CD4-positive, CD25-positive, alpha-beta regulatory T cell (primary cell): Measurements from ENCODE around the gene FBXL14. TPM values are rescaled to one million over a fixed set of nuclear protein-coding genes. Genes with fewer than 3 reads are reported as not detected.

Source experiments
- ATAC-seq, 2 donors: fragments of 150-1000 bp; cut with Tn5 transposase; one replicate each; pipeline ENCODE4 v1.10.0; 2021; ENCODE audit warnings: low read depth in 2 of 2, moderate number of reproducible peaks in 2 of 2, moderate library complexity in 1 of 2
- DNase-seq, 3 donors: peaks; one replicate each; pipeline versions ENCODE4 v3.0.0 to v3.0.0-alpha.2; 2012 to 2022; ENCODE audit warnings: mixed read lengths in 1 of 3
- H3K27ac ChIP-seq: one replicate; pipeline ENCODE4 v1.7.0; 2013; ENCODE audit warnings: mild to moderate bottlenecking, low read length; ENCODE audit not compliant: insufficient read depth, poor library complexity, severe bottlenecking
- H3K27me3 ChIP-seq: one replicate; pipeline ENCODE4 v1.7.0; 2013; ENCODE audit warnings: low read length; ENCODE audit not compliant: control insufficient read depth, insufficient read depth
- H3K36me3 ChIP-seq: one replicate; pipeline ENCODE4 v1.7.0; 2013; ENCODE audit warnings: mild to moderate bottlenecking, low read length, moderate library complexity; ENCODE audit not compliant: control insufficient read depth, insufficient read depth
- H3K4me1 ChIP-seq: 2 replicates; pipeline ENCODE4 v1.7.0; 2013; ENCODE audit warnings: mild to moderate bottlenecking, low read length; ENCODE audit not compliant: insufficient read depth, control insufficient read depth, poor library complexity, severe bottlenecking
- H3K4me3 ChIP-seq: one replicate; pipeline ENCODE4 v1.7.0; 2013; ENCODE audit warnings: low read depth, mild to moderate bottlenecking, low read length, moderate library complexity
- H3K9me3 ChIP-seq, 2 experiments: 1 replicate in 1 of 2; 2 replicates in 1 of 2; pipeline ENCODE4 v1.7.0; 2013; ENCODE audit warnings: low read length in 2 of 2, mild to moderate bottlenecking in 1 of 2, moderate library complexity in 1 of 2; ENCODE audit not compliant: control insufficient read depth in 2 of 2
- H3K27ac Mint-ChIP-seq, 3 donors: one replicate each; pipeline ENCODE4 v1.8.0; 2020 to 2022; ENCODE audit warnings: mild to moderate bottlenecking in 3 of 3, mixed read lengths in 3 of 3, moderate library complexity in 2 of 3
- H3K27me3 Mint-ChIP-seq: one replicate; pipeline ENCODE4 v1.8.0; 2022; ENCODE audit warnings: mild to moderate bottlenecking, mixed read lengths
- H3K36me3 Mint-ChIP-seq: one replicate; pipeline ENCODE4 v1.8.0; 2020; ENCODE audit warnings: mixed read lengths
- H3K4me1 Mint-ChIP-seq, 4 donors: one replicate each; pipeline ENCODE4 v1.8.0; 2020 to 2022; ENCODE audit warnings: mixed read lengths in 4 of 4, mild to moderate bottlenecking in 1 of 4
- H3K4me3 Mint-ChIP-seq, 4 donors: one replicate each; pipeline ENCODE4 v1.8.0; 2020 to 2022; ENCODE audit warnings: mild to moderate bottlenecking in 4 of 4, mixed read lengths in 4 of 4, moderate library complexity in 3 of 4
- H3K9me3 Mint-ChIP-seq, 7 donors: one replicate each; pipeline ENCODE4 v1.8.0; 2020 to 2022; ENCODE audit warnings: mixed read lengths in 7 of 7, mild to moderate bottlenecking in 3 of 7, moderate library complexity in 2 of 7
- polyA plus RNA-seq, 4 donors: library from polyadenylated mRNA; unstranded; fragments of 300-500 nt; fragmentation: Illumina TruSeq; gene quantifications; one replicate each; pipeline ENCODE4 v1.2.3, GENCODE V29; 2021
- total RNA-seq: library from RNA; stranded (reverse); gene quantifications from one replicate; pipeline ENCODE4 v1.2.3, GENCODE V29; 2022

Gene FBXL14
- total and polyA plus RNA-seq, 5 donors from 2014 or later = 18.5 to 26.0 (median 23.8) TPM

DNA sequence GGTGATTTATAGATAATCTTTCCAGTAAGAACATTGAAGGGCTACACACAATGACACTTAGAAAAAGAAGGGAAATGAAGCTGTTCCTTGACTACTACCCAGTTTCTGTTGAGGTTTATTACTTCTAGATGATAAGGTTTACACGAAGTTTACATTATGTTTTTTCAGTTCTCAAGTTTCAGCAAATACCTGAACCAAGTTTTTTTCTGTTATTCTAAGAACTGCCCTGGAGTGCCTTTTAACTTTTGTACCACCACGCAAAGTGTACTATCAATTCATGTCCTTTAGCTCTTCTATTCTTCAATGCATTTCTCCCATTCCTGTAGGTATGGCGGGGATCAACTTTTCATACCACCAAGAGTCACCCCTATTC, 5.8 kb downstream of the FBXL14 start:
- H3K4me3 Mint-ChIP-seq = peak overlapping the region; percentile 34 to 95 (median 73)
- H3K9me3 Mint-ChIP-seq = peaks cover 0 to 2% (median 0%) of the 10 kb centered on the region in 7 donors
- peaks cover 58% of the 10 kb centered on the region for H3K4me1 ChIP-seq
- H3K36me3 Mint-ChIP-seq = peaks cover 14% of the 10 kb centered on the region
- no peaks in the 10 kb centered on the region for H3K27me3 Mint-ChIP-seq
- H3K4me3 ChIP-seq = peak overlapping the region; percentile 2
- H3K27ac ChIP-seq = no peak overlapping the region
- no peaks in the 10 kb centered on the region for H3K27me3 ChIP-seq
- peaks cover 7% of the 10 kb centered on the region for H3K36me3 ChIP-seq
- no peaks in the 10 kb centered on the region for H3K9me3 ChIP-seq
- no peak for DNase-seq
- peaks cover 27 to 60% (median 52%) of the 10 kb centered on the region in 4 donors for H3K4me1 Mint-ChIP-seq
- peak overlapping the region in 2 of 3 donors; percentile 48 to 77 for H3K27ac Mint-ChIP-seq
- ATAC-seq = no peak

DNA sequence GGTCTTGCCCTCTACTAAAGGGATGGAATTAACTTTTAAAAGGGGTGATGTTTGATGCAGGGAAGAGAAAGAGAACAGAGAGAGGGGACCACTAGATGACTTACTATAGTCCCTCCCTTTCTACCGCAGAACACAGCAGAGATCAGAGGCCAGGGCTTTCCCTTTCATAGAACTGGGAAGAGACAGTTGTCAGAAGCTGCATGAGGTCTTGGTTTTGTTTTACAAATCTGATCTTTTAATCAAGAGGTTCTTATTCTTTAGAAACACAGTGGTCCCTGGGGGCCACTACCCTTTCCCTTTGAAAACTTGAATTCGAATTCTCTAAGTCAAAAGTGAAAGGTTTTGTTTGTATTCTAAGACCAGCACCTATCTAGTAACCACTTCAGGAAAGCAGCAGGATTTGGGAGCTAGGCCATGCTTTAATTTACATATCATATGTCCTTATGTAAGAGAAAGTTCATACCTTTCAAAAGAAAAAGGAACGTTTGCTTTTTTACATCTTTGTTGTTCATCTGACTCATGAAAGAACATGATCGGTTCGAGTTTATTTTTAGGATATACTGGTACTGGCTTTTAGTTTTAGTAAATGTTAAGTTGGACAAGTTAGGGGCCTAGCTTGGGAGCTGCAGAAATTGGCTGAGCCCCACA, 6.3 kb downstream of the FBXL14 start:
- Mint-ChIP-seq H3K36me3 (peaks cover 15% of the 10 kb centered on the region), H3K9me3 (peaks cover 0 to 2% (median 0%) of the 10 kb centered on the region in 7 donors), H3K27me3 (no peaks in the 10 kb centered on the region), H3K27ac (peak overlapping the region; percentile 48 to 77 (median 48)), H3K4me3 (peak overlapping the region in 3 of 4 donors; percentile 51 to 95 (median 95)), H3K4me1 (peaks cover 31 to 65% (median 55%) of the 10 kb centered on the region in 4 donors)
- H3K4me1 ChIP-seq = peaks cover 59% of the 10 kb centered on the region
- H3K27me3 ChIP-seq = no peaks in the 10 kb centered on the region
- H3K4me3 ChIP-seq = no peak overlapping the region
- peaks cover 7% of the 10 kb centered on the region for H3K36me3 ChIP-seq
- no peaks in the 10 kb centered on the region for H3K9me3 ChIP-seq
- H3K27ac ChIP-seq = no peak overlapping the region
- DNase-seq (no peak), ATAC-seq (no peak)

DNA sequence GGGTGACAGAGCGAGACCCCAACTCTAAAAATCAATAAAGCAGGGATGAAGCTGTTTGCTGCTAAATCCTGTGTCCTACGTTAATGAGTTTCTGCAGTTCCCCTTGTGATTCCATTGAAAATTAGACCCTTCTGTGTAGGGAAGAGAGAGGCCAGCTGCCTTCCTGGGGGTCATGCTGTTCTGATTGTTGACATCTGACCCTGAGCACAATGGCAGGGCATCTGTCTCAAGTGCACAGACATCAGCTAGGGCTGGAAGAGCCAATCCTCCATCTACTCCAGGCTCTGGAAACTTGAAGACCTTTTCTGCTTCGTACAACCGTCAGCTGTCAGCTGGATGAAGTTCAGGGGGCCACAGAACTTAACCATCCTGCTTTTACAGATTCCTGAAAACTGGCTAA, 10.1 kb downstream of the FBXL14 start:
- H3K4me3 ChIP-seq = no peak overlapping the region
- H3K36me3 ChIP-seq = peaks cover 7% of the 10 kb centered on the region
- Mint-ChIP-seq H3K4me1 (peaks cover 17 to 32% (median 24%) of the 10 kb centered on the region in 4 donors), H3K27me3 (no peaks in the 10 kb centered on the region), H3K36me3 (peaks cover 7% of the 10 kb centered on the region), H3K27ac (no peak overlapping the region), H3K9me3 (no peaks in the 10 kb centered on the region), H3K4me3 (no peak overlapping the region)
- no peaks in the 10 kb centered on the region for H3K9me3 ChIP-seq
- H3K4me1 ChIP-seq = peaks cover 23% of the 10 kb centered on the region
- H3K27me3 ChIP-seq = no peaks in the 10 kb centered on the region
- ATAC-seq = no peak
- H3K27ac ChIP-seq = no peak overlapping the region
- DNase-seq = no peak

DNA sequence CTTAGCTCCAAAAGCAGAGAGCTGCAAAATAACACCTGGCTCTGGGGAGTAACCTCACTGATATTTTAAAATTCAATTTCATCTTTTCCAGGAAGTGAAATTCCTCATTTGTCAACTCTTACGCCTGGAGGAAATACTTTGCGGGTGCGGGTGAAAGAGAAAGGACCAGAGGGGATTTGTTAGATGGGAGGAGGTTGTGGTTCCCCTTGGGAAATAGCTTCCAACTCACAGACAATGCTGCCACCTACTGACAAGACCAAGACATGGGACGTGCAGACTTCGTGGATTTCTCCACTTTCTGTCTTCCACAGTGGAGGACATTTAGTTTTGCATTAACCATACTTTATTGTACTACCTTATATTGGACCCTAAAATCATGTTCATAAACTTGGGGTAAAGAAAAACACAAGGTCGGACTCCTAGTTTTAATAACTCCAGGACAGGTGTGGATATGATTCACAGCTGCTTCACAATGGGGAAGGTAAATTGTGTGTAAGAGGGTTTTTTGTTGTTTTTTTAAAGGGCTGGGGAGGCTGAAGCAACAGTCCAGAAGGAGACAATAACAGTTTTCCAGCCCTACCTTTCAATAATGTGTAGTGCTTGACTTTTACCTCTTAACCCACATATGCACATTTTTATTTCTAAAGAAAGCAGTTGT, 10.8 kb downstream of the FBXL14 start:
- Mint-ChIP-seq H3K27me3 (no peaks in the 10 kb centered on the region), H3K36me3 (peaks cover 7% of the 10 kb centered on the region), H3K4me3 (no peak overlapping the region), H3K9me3 (no peaks in the 10 kb centered on the region), H3K4me1 (peaks cover 13 to 24% (median 19%) of the 10 kb centered on the region in 4 donors), H3K27ac (peak overlapping the region; percentile 30 to 76 (median 55))
- Histone ChIP-seq H3K27me3 (no peaks in the 10 kb centered on the region), H3K9me3 (no peaks in the 10 kb centered on the region), H3K27ac (no peak overlapping the region), H3K4me1 (peaks cover 16% of the 10 kb centered on the region), H3K36me3 (peaks cover 7% of the 10 kb centered on the region), H3K4me3 (peak overlapping the region; percentile 39)
- ATAC-seq (peak in 1 of 2 donors; percentile 71), DNase-seq (peak; percentile 60 to 82 (median 68))

DNA sequence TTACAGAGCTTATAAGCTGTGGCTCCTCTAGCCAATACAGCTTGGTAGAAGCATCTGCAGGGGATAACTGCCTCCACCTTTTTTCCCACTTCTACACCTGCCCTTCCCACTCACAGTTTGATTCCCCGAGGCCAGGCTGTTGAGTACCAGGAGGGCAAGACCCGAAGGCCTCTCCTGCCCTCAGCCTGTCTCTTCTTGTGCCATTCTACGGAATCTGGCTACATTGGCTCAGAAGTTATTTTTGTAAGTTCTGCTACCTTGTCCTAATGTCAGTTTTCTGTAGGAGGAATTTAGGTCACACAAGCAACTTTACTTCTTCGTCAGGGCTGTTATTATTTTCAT, 11.7 kb downstream of the FBXL14 start:
- Histone ChIP-seq H3K27me3 (no peaks in the 10 kb centered on the region), H3K27ac (no peak overlapping the region), H3K4me3 (no peak overlapping the region), H3K9me3 (no peaks in the 10 kb centered on the region), H3K4me1 (peaks cover 7% of the 10 kb centered on the region), H3K36me3 (peaks cover 7% of the 10 kb centered on the region)
- Mint-ChIP-seq H3K27ac (peak overlapping the region in 1 of 3 donors; percentile 39), H3K4me3 (no peak overlapping the region), H3K9me3 (no peaks in the 10 kb centered on the region), H3K4me1 (peaks cover 5 to 15% (median 10%) of the 10 kb centered on the region in 4 donors), H3K27me3 (no peaks in the 10 kb centered on the region), H3K36me3 (peaks cover 5% of the 10 kb centered on the region)
- DNase-seq (no peak), ATAC-seq (no peak)

DNA sequence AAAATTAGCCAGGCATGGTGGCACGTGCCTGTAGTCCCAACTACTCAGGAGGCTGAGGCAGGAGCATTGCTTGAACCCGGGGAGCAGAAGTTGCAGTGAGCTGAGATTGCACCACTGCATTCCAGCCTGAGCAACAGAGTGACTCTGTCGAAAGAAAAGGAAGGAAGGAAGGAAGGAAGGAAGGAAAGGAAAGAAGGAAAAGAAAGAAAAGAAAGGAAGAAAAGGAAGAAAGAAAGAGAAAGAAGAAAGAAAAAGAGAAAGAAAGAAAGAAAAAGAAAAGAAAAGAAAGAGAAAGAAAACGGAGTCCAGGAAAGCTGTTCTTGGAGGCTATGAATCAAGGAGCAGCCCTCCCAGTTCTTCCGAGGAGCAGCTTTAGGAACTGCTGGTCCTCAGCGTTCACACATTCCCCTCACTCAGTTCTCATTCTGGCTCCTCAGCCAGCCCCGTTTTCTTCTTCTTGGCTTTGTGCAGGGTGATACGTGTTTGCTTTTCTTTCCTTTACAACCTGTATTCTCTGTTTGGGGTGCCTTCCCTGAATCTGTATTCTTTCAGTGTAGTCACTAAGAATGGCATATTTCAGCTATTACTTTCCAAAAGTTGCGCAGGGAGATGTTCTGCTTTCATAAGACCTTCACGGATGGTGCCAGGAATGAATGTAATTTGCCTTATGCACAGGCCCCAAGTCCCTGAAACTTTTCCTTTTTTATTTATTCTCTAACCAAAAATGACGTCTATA, 12.2 kb downstream of the FBXL14 start:
- no peaks in the 10 kb centered on the region for H3K27me3 ChIP-seq
- Mint-ChIP-seq H3K27me3 (no peaks in the 10 kb centered on the region), H3K4me3 (no peak overlapping the region), H3K27ac (peak overlapping the region in 2 of 3 donors; percentile 15 to 71), H3K36me3 (peaks cover 3% of the 10 kb centered on the region), H3K9me3 (no peaks in the 10 kb centered on the region), H3K4me1 (peaks cover 2 to 10% (median 7%) of the 10 kb centered on the region in 4 donors)
- peaks cover 7% of the 10 kb centered on the region for H3K4me1 ChIP-seq
- DNase-seq (no peak), ATAC-seq (no peak)
- no peaks in the 10 kb centered on the region for H3K9me3 ChIP-seq
- H3K4me3 ChIP-seq = no peak overlapping the region
- H3K36me3 ChIP-seq = peaks cover 7% of the 10 kb centered on the region
- H3K27ac ChIP-seq = no peak overlapping the region

DNA sequence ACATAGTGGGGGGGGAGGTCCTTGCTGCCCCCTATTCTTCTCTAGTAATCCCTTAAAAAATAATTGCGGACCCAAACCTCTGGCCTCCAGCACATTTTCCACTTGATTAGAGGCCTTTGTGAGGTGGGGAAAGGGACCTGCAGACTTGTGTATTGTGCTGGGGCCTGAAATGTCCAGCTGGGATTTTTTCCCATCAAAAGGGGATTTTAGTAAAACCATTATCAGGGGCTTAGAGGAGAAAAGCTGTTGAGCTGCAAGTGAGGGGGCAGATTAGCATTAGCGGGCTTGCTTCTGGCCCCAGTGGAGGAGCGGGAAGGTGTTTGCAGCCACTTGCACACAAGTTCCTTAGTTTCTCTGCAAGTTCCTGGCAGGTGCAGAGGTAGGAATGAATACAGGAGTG, 13.9 kb downstream of the FBXL14 start:
- peaks cover 7% of the 10 kb centered on the region for H3K4me1 ChIP-seq
- peaks cover 2 to 9% (median 7%) of the 10 kb centered on the region in 4 donors for H3K4me1 Mint-ChIP-seq
- no peak overlapping the region for H3K27ac ChIP-seq
- no peak overlapping the region for H3K4me3 Mint-ChIP-seq
- peaks cover 3% of the 10 kb centered on the region for H3K36me3 Mint-ChIP-seq
- peaks cover 0 to 2% (median 0%) of the 10 kb centered on the region in 7 donors for H3K9me3 Mint-ChIP-seq
- no peaks in the 10 kb centered on the region for H3K27me3 ChIP-seq
- no peak overlapping the region for H3K4me3 ChIP-seq
- ATAC-seq (no peak), DNase-seq (no peak)
- no peak overlapping the region for H3K27ac Mint-ChIP-seq
- H3K36me3 ChIP-seq = no peaks in the 10 kb centered on the region
- no peaks in the 10 kb centered on the region for H3K9me3 ChIP-seq
- no peaks in the 10 kb centered on the region for H3K27me3 Mint-ChIP-seq
